ENCODE measurements around the gene SFMBT1. TPM values are rescaled to one million over a fixed set of nuclear protein-coding genes. Genes with fewer than 3 reads are reported as not detected.
A peak's percentile ranks its signal among the peaks of the same experiment; 100 is the strongest.

Gene SFMBT1
- total RNA-seq, 2 donors from 2014 or later: 6.9 to 17.6 TPM

- intact Hi-C loops (cut with DNase I): no loop called here
- Histone ChIP-seq H3K36me3 (replicated peaks in 1 of 2; ENCODE audit: insufficient read depth in 1 of 2, low read depth in 2 of 2) (no peaks in the 10 kb centered on the region), H3K4me1 (peaks cover 20% of the 10 kb centered on the region), H3K27me3 (no peaks in the 10 kb centered on the region), H3K9me3 (no peaks in the 10 kb centered on the region), H3K4me3 (no peak overlapping the region), H3K27ac (no peak overlapping the region)
- 80 to 85% methylated on average over 2 of the region's 2 CpGs for WGBS, 2 donors
- no peak for TF ChIP-seq CTCF (IDR thresholded peaks at IDR 0.05)
- TF ChIP-seq POLR2A (IDR thresholded peaks at IDR 0.05): no peak
- ATAC-seq (no peak), DNase-seq (no peak)
Measured at GRCh38 chr3:53009826-53010539, 35.9 kb downstream of the SFMBT1 start.

GRCh38 chr3:53008932-53009331 lies 36.9 kb downstream of the SFMBT1 start:
- intact Hi-C loops (cut with DNase I): no loop called here
- ATAC-seq (no peak), DNase-seq (no peak)
- no peak for TF ChIP-seq CTCF (IDR thresholded peaks at IDR 0.05)
- TF ChIP-seq POLR2A (IDR thresholded peaks at IDR 0.05): no peak
- 78 to 95% methylated on average over 6 of the region's 6 CpGs for WGBS, 2 donors
- H3K36me3 ChIP-seq (replicated peaks in 1 of 2; ENCODE audit: insufficient read depth in 1 of 2, low read depth in 2 of 2): no peaks in the 10 kb centered on the region
- H3K4me1 ChIP-seq: peaks cover 26% of the 10 kb centered on the region
- no peaks in the 10 kb centered on the region for H3K27me3 ChIP-seq
- no peak overlapping the region for H3K4me3 ChIP-seq
- H3K27ac ChIP-seq: no peak overlapping the region
- no peaks in the 10 kb centered on the region for H3K9me3 ChIP-seq

- no peak for TF ChIP-seq CTCF (IDR thresholded peaks at IDR 0.05)
- no peak for TF ChIP-seq POLR2A (IDR thresholded peaks at IDR 0.05)
- Histone ChIP-seq H3K27ac (no peak overlapping the region), H3K9me3 (no peaks in the 10 kb centered on the region), H3K36me3 (replicated peaks in 1 of 2; ENCODE audit: insufficient read depth in 1 of 2, low read depth in 2 of 2) (no peaks in the 10 kb centered on the region), H3K27me3 (no peaks in the 10 kb centered on the region), H3K4me1 (peaks cover 32% of the 10 kb centered on the region), H3K4me3 (no peak overlapping the region)
- intact Hi-C loops (cut with DNase I): no loop called here
- ATAC-seq (peak; percentile 6), DNase-seq (peak in 1 of 4 donors; percentile 18)
- WGBS, 2 donors: 33 to 42% methylated on average over 11 to 12 of the region's 12 CpGs
Measured at GRCh38 chr3:53005854-53006513, 39.9 kb downstream of the SFMBT1 start.

- Histone ChIP-seq H3K36me3 (replicated peaks in 1 of 2; ENCODE audit: insufficient read depth in 1 of 2, low read depth in 2 of 2) (no peaks in the 10 kb centered on the region), H3K4me3 (no peak overlapping the region), H3K27me3 (no peaks in the 10 kb centered on the region), H3K9me3 (no peaks in the 10 kb centered on the region), H3K4me1 (peaks cover 32% of the 10 kb centered on the region), H3K27ac (no peak overlapping the region)
- WGBS, 2 donors: 45 to 49% methylated on average over 3 of the region's 3 CpGs
- ATAC-seq: no peak
- TF ChIP-seq POLR2A (IDR thresholded peaks at IDR 0.05): no peak
- no peak for TF ChIP-seq CTCF (IDR thresholded peaks at IDR 0.05)
- DNase-seq: no peak
- intact Hi-C loops (cut with DNase I): no loop called here
Measured at GRCh38 chr3:53005338-53005737, 40.5 kb downstream of the SFMBT1 start.
